ENCODE measurements around the gene ZNF473. TPM values are rescaled to one million over a fixed set of nuclear protein-coding genes. Genes with fewer than 3 reads are reported as not detected.

ZNF473 gene
- total and polyA plus RNA-seq, 2 experiments from 2014 or later: 5.0 to 12.5 TPM

GRCh38 chr19:50053119-50053518 lies 27.3 kb downstream of the ZNF473 start:
- 70 to 73% methylated on average over 4 of the region's 4 CpGs for WGBS, 2 experiments (ENCODE audit: low coverage in 1 of 2, low lambda C conversion rate in 2 of 2, missing lambda C conversion rate in 2 of 2)
- DNase-seq: no peak
- Histone ChIP-seq H3K36me3 (ENCODE audit: low read depth) (no peaks in the 10 kb centered on the region), H3K4me2 (ENCODE audit: unreplicated experiment) (no peak overlapping the region), H4K20me1 (ENCODE audit: insufficient read depth) (no peaks in the 10 kb centered on the region), H3K9me2 (ENCODE audit: insufficient read depth) (no peaks in the 10 kb centered on the region), H3K9ac (no peak overlapping the region), H3K79me2 (ENCODE audit: insufficient read depth) (no peaks in the 10 kb centered on the region), H2AFZ (no peak overlapping the region), H3K4me1 (ENCODE audit: insufficient read depth) (no peaks in the 10 kb centered on the region), H3K9me3 (ENCODE audit: low read depth) (no peaks in the 10 kb centered on the region), H3K4me3 (no peak overlapping the region), H3K27me3 (replicated peaks; ENCODE audit: insufficient read depth) (no peaks in the 10 kb centered on the region), H3F3A (ENCODE audit: insufficient read depth) (no peaks in the 10 kb centered on the region; the same call in 1 of the 2 replicates), H3K27ac (no peak overlapping the region)
- TF ChIP-seq EZH2phosphoT487 (IDR thresholded peaks at IDR 0.05; ENCODE audit: insufficient read depth, low read depth) (no peak), EZH2 (IDR thresholded peaks at IDR 0.05; ENCODE audit: insufficient read depth, poor library complexity, severe bottlenecking) (no peak)
- in situ Hi-C loops (cut with MboI): no loop called here

- in situ Hi-C loops (cut with MboI): no loop called here
Observed at GRCh38 chr19:50058425-50058824, 32.6 kb downstream of the ZNF473 start.

DNA sequence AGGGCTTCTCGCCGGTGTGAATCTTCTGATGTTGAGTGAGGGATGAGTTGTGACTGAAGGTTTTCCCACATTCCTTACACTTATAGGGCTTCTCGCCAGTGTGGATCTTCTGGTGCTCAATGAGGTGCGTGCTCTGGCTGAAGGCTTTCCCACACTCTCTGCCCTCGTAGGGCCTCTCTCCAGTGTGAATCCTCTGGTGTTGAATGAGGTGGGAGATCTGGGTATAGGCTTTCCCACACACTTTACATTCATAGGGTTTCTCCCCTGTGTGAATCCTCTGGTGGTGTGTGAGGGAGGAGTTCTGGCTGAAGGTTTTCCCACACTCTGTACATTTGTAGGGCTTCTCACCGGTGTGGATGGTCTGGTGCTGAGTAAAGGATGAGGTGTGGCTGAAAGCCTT lies 33.2 kb downstream of the ZNF473 start:
- no peak for TF ChIP-seq EZH2phosphoT487 (IDR thresholded peaks at IDR 0.05; ENCODE audit: insufficient read depth, low read depth)
- H4K20me1 ChIP-seq (ENCODE audit: insufficient read depth): no peaks in the 10 kb centered on the region
- H3K9me3 ChIP-seq (ENCODE audit: low read depth): no peaks in the 10 kb centered on the region
- DNase-seq: no peak
- no peaks in the 10 kb centered on the region for H3F3A ChIP-seq (ENCODE audit: insufficient read depth)
- H3K27me3 ChIP-seq (replicated peaks; ENCODE audit: insufficient read depth): no peaks in the 10 kb centered on the region
- no peaks in the 10 kb centered on the region for H3K9me2 ChIP-seq (ENCODE audit: insufficient read depth)
- 51 to 55% methylated on average over 6 of the region's 6 CpGs for WGBS, 2 experiments (ENCODE audit: low coverage in 1 of 2, low lambda C conversion rate in 2 of 2, missing lambda C conversion rate in 2 of 2)
- no peak overlapping the region for H2AFZ ChIP-seq
- in situ Hi-C loops (cut with MboI): no loop called here
- no peaks in the 10 kb centered on the region for H3K36me3 ChIP-seq (ENCODE audit: low read depth)
- H3K4me2 ChIP-seq (ENCODE audit: unreplicated experiment): no peak overlapping the region
- H3K79me2 ChIP-seq (ENCODE audit: insufficient read depth): no peaks in the 10 kb centered on the region
- H3K4me1 ChIP-seq (ENCODE audit: insufficient read depth): no peaks in the 10 kb centered on the region
- no peak overlapping the region for H3K27ac ChIP-seq
- H3K4me3 ChIP-seq: no peak overlapping the region
- no peak overlapping the region for H3K9ac ChIP-seq

More at GRCh38 chr19:50058425-50058824, 32.6 kb downstream of the ZNF473 start:
- Histone ChIP-seq H3K4me3 (no peak overlapping the region), H3K27me3 (replicated peaks; ENCODE audit: insufficient read depth) (no peaks in the 10 kb centered on the region), H3K4me1 (ENCODE audit: insufficient read depth) (no peaks in the 10 kb centered on the region), H3K27ac (no peak overlapping the region), H3K9me3 (ENCODE audit: low read depth) (no peaks in the 10 kb centered on the region), H3K79me2 (ENCODE audit: insufficient read depth) (no peaks in the 10 kb centered on the region), H3K4me2 (ENCODE audit: unreplicated experiment) (no peak overlapping the region), H3F3A (ENCODE audit: insufficient read depth) (no peaks in the 10 kb centered on the region), H3K36me3 (ENCODE audit: low read depth) (no peaks in the 10 kb centered on the region), H2AFZ (no peak overlapping the region), H3K9ac (no peak overlapping the region), H4K20me1 (ENCODE audit: insufficient read depth) (no peaks in the 10 kb centered on the region), H3K9me2 (ENCODE audit: insufficient read depth) (no peaks in the 10 kb centered on the region)
- WGBS, 2 experiments (ENCODE audit: low coverage in 1 of 2, low lambda C conversion rate in 2 of 2, missing lambda C conversion rate in 2 of 2): 43 to 61% methylated on average over 2 of the region's 2 CpGs
- DNase-seq: no peak
- TF ChIP-seq EZH2 (IDR thresholded peaks at IDR 0.05; ENCODE audit: insufficient read depth, poor library complexity, severe bottlenecking): no peak

- H3K4me3 ChIP-seq: no peak overlapping the region
- in situ Hi-C loops (cut with MboI): no loop called here
- no peaks in the 10 kb centered on the region for H3K9me2 ChIP-seq (ENCODE audit: insufficient read depth)
- WGBS, 2 experiments (ENCODE audit: low coverage in 1 of 2, low lambda C conversion rate in 2 of 2, missing lambda C conversion rate in 2 of 2): 46 to 49% methylated on average over 15 of the region's 15 CpGs
- TF ChIP-seq EZH2phosphoT487 (IDR thresholded peaks at IDR 0.05; ENCODE audit: insufficient read depth, low read depth) (no peak), EZH2 (IDR thresholded peaks at IDR 0.05; ENCODE audit: insufficient read depth, poor library complexity, severe bottlenecking) (no peak)
- H3K36me3 ChIP-seq (ENCODE audit: low read depth): no peaks in the 10 kb centered on the region
- no peaks in the 10 kb centered on the region for H3K27me3 ChIP-seq (replicated peaks; ENCODE audit: insufficient read depth)
- no peaks in the 10 kb centered on the region for H3F3A ChIP-seq (ENCODE audit: insufficient read depth)
- H3K27ac ChIP-seq: no peak overlapping the region
- H3K4me2 ChIP-seq (ENCODE audit: unreplicated experiment): no peak overlapping the region
- H2AFZ ChIP-seq: no peak overlapping the region
- H3K4me1 ChIP-seq (ENCODE audit: insufficient read depth): no peaks in the 10 kb centered on the region
- DNase-seq: no peak
- H3K9me3 ChIP-seq (ENCODE audit: low read depth): no peaks in the 10 kb centered on the region
- no peaks in the 10 kb centered on the region for H4K20me1 ChIP-seq (ENCODE audit: insufficient read depth)
- H3K9ac ChIP-seq: no peak overlapping the region
- H3K79me2 ChIP-seq (ENCODE audit: insufficient read depth): no peaks in the 10 kb centered on the region
Observed at GRCh38 chr19:50060107-50060506, 34.3 kb downstream of the ZNF473 start.

GRCh38 chr19:50061650-50062049 lies 35.8 kb downstream of the ZNF473 start:
- H3K9me2 ChIP-seq (ENCODE audit: insufficient read depth): no peaks in the 10 kb centered on the region
- in situ Hi-C loops (cut with MboI): no loop called here
- H3K4me3 ChIP-seq: no peak overlapping the region
- no peak overlapping the region for H2AFZ ChIP-seq
- no peaks in the 10 kb centered on the region for H4K20me1 ChIP-seq (ENCODE audit: insufficient read depth)
- no peaks in the 10 kb centered on the region for H3K4me1 ChIP-seq (ENCODE audit: insufficient read depth)
- no peak for DNase-seq
- H3K9me3 ChIP-seq (ENCODE audit: low read depth): no peaks in the 10 kb centered on the region
- H3K79me2 ChIP-seq (ENCODE audit: insufficient read depth): no peaks in the 10 kb centered on the region
- no peaks in the 10 kb centered on the region for H3K36me3 ChIP-seq (ENCODE audit: low read depth)
- no peak overlapping the region for H3K4me2 ChIP-seq (ENCODE audit: unreplicated experiment)
- no peak for TF ChIP-seq EZH2 (IDR thresholded peaks at IDR 0.05; ENCODE audit: insufficient read depth, poor library complexity, severe bottlenecking)
- TF ChIP-seq EZH2phosphoT487 (IDR thresholded peaks at IDR 0.05; ENCODE audit: insufficient read depth, low read depth): no peak
- H3F3A ChIP-seq (ENCODE audit: insufficient read depth): no peaks in the 10 kb centered on the region
- no peak overlapping the region for H3K27ac ChIP-seq
- 24 to 35% methylated on average over 5 of the region's 5 CpGs for WGBS, 2 experiments (ENCODE audit: low coverage in 1 of 2, low lambda C conversion rate in 2 of 2, missing lambda C conversion rate in 2 of 2)
- H3K27me3 ChIP-seq (replicated peaks; ENCODE audit: insufficient read depth): no peaks in the 10 kb centered on the region
- H3K9ac ChIP-seq: no peak overlapping the region
